ENCODE results near the gene ARL6IP6.

The ARL6IP6 gene

GRCh38 chr2:152811916-152812315, 93.5 kb downstream of the ARL6IP6 start:
- no peak for DNase-seq

Measured in DMS79 treated with DMSO at 0.1 percent for 48 hours (cell line).